SK-N-SH treated with all-trans-retinoic acid at 6 μM for 48 hours (cell line): Measurements from ENCODE around the gene RFPL2.

Experiments used
- ATAC-seq: fragments of 200-7000 bp; cut with Tn5 transposase; 3 replicates; pipeline ENCODE4 v1.9.1; 2020; ENCODE audit warnings: mild to moderate bottlenecking, moderate library complexity
- ARNTL ChIP-seq: fragments of 450-650 bp; formaldehyde crosslinking; IDR thresholded peaks from 2 replicates; pipeline ENCODE4 v1.5.0; 2020; ENCODE audit warnings: low read depth, mild to moderate bottlenecking, moderate library complexity, borderline replicate concordance
- BACH2 ChIP-seq: fragments of 250-450 bp; sonication (Bioruptor Pico); IDR thresholded peaks from 2 replicates; pipeline ENCODE4 v1.9.0; 2021; ENCODE audit warnings: mild to moderate bottlenecking, borderline replicate concordance
- CSDC2 ChIP-seq: fragments of 250-450 bp; sonication (Bioruptor Pico); IDR thresholded peaks from 2 replicates; pipeline ENCODE4 v1.5.0; 2020; ENCODE audit warnings: mild to moderate bottlenecking, moderate library complexity
- ESRRG ChIP-seq: fragments of 250-450 bp; sonication (Bioruptor Pico); IDR thresholded peaks from 2 replicates; pipeline ENCODE4 v1.6.1; 2021; ENCODE audit warnings: mild to moderate bottlenecking
- GLIS3 ChIP-seq: fragments of 250-450 bp; sonication (Bioruptor Pico); IDR thresholded peaks from 2 replicates; pipeline ENCODE4 v1.5.0; 2020; ENCODE audit warnings: mild to moderate bottlenecking, moderate library complexity
- ISL1 ChIP-seq: fragments of 250-450 bp; sonication (Bioruptor Pico); IDR thresholded peaks from 2 replicates; pipeline ENCODE4 v2.1.2; 2022; ENCODE audit warnings: mild to moderate bottlenecking, moderate library complexity
- OSR1 ChIP-seq: fragments of 250-450 bp; sonication (Bioruptor Pico); IDR thresholded peaks from 2 replicates; pipeline ENCODE4 v1.8.0; 2022; ENCODE audit warnings: moderate library complexity, mild to moderate bottlenecking, inconsistent platforms
- PPARA ChIP-seq: fragments of 250-450 bp; sonication (Bioruptor Pico); IDR thresholded peaks from 2 replicates; pipeline ENCODE4 v1.5.0; 2020; ENCODE audit warnings: mild to moderate bottlenecking, borderline replicate concordance
- TCF4 ChIP-seq: fragments of 250-450 bp; sonication (Bioruptor Pico); IDR thresholded peaks from 2 replicates; pipeline ENCODE4 v1.8.0; 2021; ENCODE audit warnings: mild to moderate bottlenecking, moderate library complexity, borderline replicate concordance
- TOX ChIP-seq: fragments of 250-450 bp; sonication (Bioruptor Pico); IDR thresholded peaks from 2 replicates; pipeline ENCODE4 v1.8.0; 2021; ENCODE audit warnings: mild to moderate bottlenecking, moderate library complexity, borderline replicate concordance
- ZC3H10 ChIP-seq: fragments of 250-450 bp; sonication (Bioruptor Pico); IDR thresholded peaks from 2 replicates; pipeline ENCODE4 v1.5.1; 2021; ENCODE audit warnings: mild to moderate bottlenecking, moderate library complexity
- ZFP3 ChIP-seq: fragments of 250-450 bp; sonication (Bioruptor Pico); IDR thresholded peaks from 2 replicates; pipeline ENCODE4 v1.5.0; 2020; ENCODE audit warnings: mild to moderate bottlenecking, moderate library complexity
- ZFP30 ChIP-seq: fragments of 450-650 bp; formaldehyde crosslinking; IDR thresholded peaks from 2 replicates; pipeline ENCODE4 v1.5.0; 2022; ENCODE audit warnings: mild to moderate bottlenecking, moderate library complexity
- ZNF565 ChIP-seq: fragments of 450-650 bp; formaldehyde crosslinking; conservative IDR thresholded peaks from 2 replicates; pipeline ENCODE4 v1.5.0; 2020; ENCODE audit warnings: low read depth, mild to moderate bottlenecking, moderate library complexity
- ZNF8 ChIP-seq: fragments of 450-650 bp; formaldehyde crosslinking; IDR thresholded peaks from 2 replicates; pipeline ENCODE4 v1.5.0; 2020; ENCODE audit warnings: mild to moderate bottlenecking, moderate library complexity
- TF ChIP-seq, protein P1 (sequence below): fragments of 250-450 bp; sonication (Bioruptor Pico); IDR thresholded peaks from 2 replicates; pipeline ENCODE4 v1.8.0; 2021; ENCODE audit warnings: low read depth, mild to moderate bottlenecking, moderate library complexity, borderline replicate concordance
- TF ChIP-seq, protein P2 (sequence below): fragments of 250-450 bp; sonication (Bioruptor Pico); IDR thresholded peaks from 2 replicates; pipeline ENCODE4 v1.5.0; 2020; ENCODE audit warnings: mild to moderate bottlenecking, moderate library complexity
- TF ChIP-seq, protein P3 (sequence below): fragments of 250-450 bp; sonication (Bioruptor Pico); IDR thresholded peaks from 2 replicates; pipeline ENCODE4 v1.5.1; 2021; ENCODE audit warnings: mild to moderate bottlenecking, moderate library complexity
- TF ChIP-seq, protein P4 (sequence below): fragments of 250-450 bp; sonication (Bioruptor Pico); IDR thresholded peaks from 2 replicates; pipeline ENCODE4 v1.5.1; 2020; ENCODE audit warnings: low read depth, mild to moderate bottlenecking, moderate library complexity

Gene RFPL2

DNA sequence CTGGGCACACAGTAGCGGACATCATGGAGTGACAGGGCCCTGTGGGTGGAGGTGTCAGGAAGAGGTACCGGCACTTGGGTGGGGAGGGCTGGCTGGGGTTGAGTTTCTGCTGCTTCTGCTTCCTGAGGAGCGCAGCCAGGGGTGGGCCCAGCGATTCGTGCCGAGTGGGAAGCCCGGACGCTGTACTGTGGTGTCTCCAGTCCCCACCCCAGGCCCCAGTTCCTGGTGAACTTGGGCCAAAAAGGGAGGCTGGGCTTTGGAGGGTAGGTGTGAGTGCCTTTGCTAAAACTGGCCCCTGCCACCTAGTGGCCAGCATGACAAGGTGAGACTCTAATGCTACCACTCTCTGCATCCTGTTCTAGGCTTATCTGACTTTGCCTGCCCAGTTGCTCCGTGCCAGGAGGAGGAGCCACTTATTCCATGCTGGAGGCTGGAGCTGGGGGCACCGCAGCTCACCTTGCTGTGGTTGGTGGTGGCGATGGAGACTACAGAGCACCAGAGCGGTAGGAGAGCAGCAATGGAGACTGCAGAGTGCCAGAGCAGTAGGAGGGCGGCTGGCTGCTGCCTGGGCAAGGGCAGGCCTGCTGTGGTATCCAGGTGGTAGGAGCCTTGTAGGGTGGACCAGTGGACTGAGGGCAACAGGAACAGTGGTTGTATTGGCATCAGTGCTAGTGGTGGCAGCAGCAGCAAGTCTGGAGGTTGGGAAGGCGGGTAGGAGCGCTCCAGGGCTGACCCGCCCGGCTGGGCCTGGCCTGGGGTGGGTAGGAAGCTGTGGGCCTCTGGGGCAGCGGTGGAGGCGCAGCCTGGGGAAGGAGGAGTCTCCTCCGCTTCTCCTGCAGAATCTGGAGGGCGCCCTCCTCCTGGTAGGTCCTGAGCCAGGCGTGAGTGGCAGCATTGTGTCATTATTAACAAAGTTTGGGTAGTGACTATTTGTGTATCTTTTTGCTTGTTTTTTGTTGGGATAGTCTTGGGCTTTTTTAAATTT is 2.2 kb upstream of the RFPL2 start:
- ATAC-seq, result no peak

DNA sequence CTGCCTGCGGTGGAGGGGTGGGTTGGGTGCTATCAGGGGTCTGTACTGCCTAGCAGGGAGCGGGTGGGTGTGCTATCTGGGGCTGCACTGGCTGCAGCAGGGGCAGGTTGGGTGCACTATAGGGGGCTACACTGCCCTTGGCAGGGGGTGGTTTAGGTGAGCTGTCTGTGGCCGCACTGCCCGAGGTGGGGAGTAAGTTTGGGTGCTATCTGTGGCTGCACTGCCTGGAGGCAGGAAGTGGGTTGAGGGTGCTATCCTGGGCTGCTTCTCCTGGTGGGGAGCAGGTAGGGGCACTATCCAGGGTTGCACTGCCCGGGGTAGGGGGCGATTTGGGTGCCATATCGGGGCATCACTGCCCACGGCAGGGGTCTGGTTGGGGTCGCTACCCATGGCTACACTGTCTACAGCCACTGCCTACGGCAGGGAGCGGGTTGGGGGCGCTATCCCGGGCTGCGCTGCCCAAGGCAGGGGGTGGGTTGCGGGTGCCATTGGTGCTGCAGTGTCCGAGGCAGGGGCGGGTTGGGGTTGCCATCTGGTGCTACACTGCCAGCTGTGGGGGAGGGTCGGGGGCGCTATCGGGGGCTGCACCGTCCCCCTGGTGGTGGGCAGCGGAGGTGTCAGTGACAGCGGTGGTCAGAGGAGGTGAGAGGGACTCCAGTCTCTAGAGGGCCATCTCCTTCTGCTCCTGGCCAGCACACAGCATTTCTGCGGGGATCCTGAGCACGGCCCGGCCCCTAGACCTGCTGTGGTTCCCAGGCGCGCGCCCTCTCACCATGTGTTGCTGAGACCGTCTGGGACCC is 1.3 kb upstream of the RFPL2 start:
- no peak for ATAC-seq
- no peak for TF ChIP-seq ZNF565 (CRISPR knock-in tag)
- no peak for TF ChIP-seq PPARA (CRISPR knock-in tag)
- no peak for TF ChIP-seq TOX (CRISPR knock-in tag)

More for the DNA sequence above, 2.2 kb upstream of the RFPL2 start:
- no peak for TF ChIP-seq ZFP30 (CRISPR knock-in tag)
- no peak for TF ChIP-seq ZFP3
- TF ChIP-seq, protein P1, sequence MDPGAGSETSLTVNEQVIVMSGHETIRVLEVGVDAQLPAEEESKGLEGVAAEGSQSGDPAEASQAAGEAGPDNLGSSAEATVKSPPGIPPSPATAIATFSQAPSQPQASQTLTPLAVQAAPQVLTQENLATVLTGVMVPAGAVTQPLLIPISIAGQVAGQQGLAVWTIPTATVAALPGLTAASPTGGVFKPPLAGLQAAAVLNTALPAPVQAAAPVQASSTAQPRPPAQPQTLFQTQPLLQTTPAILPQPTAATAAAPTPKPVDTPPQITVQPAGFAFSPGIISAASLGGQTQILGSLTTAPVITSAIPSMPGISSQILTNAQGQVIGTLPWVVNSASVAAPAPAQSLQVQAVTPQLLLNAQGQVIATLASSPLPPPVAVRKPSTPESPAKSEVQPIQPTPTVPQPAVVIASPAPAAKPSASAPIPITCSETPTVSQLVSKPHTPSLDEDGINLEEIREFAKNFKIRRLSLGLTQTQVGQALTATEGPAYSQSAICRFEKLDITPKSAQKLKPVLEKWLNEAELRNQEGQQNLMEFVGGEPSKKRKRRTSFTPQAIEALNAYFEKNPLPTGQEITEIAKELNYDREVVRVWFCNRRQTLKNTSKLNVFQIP (CRISPR knock-in tag), result no peak
- TF ChIP-seq, protein P2, sequence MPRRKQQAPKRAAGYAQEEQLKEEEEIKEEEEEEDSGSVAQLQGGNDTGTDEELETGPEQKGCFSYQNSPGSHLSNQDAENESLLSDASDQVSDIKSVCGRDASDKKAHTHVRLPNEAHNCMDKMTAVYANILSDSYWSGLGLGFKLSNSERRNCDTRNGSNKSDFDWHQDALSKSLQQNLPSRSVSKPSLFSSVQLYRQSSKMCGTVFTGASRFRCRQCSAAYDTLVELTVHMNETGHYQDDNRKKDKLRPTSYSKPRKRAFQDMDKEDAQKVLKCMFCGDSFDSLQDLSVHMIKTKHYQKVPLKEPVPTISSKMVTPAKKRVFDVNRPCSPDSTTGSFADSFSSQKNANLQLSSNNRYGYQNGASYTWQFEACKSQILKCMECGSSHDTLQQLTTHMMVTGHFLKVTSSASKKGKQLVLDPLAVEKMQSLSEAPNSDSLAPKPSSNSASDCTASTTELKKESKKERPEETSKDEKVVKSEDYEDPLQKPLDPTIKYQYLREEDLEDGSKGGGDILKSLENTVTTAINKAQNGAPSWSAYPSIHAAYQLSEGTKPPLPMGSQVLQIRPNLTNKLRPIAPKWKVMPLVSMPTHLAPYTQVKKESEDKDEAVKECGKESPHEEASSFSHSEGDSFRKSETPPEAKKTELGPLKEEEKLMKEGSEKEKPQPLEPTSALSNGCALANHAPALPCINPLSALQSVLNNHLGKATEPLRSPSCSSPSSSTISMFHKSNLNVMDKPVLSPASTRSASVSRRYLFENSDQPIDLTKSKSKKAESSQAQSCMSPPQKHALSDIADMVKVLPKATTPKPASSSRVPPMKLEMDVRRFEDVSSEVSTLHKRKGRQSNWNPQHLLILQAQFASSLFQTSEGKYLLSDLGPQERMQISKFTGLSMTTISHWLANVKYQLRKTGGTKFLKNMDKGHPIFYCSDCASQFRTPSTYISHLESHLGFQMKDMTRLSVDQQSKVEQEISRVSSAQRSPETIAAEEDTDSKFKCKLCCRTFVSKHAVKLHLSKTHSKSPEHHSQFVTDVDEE (CRISPR knock-in tag), result no peak
- no peak for TF ChIP-seq PPARA (CRISPR knock-in tag)
- no peak for TF ChIP-seq ZC3H10
- TF ChIP-seq, protein P3, sequence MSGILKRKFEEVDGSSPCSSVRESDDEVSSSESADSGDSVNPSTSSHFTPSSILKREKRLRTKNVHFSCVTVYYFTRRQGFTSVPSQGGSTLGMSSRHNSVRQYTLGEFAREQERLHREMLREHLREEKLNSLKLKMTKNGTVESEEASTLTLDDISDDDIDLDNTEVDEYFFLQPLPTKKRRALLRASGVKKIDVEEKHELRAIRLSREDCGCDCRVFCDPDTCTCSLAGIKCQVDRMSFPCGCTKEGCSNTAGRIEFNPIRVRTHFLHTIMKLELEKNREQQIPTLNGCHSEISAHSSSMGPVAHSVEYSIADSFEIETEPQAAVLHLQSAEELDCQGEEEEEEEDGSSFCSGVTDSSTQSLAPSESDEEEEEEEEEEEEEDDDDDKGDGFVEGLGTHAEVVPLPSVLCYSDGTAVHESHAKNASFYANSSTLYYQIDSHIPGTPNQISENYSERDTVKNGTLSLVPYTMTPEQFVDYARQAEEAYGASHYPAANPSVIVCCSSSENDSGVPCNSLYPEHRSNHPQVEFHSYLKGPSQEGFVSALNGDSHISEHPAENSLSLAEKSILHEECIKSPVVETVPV (CRISPR knock-in tag), result no peak
- no peak for TF ChIP-seq BACH2 (CRISPR knock-in tag)
- TF ChIP-seq, protein P4, sequence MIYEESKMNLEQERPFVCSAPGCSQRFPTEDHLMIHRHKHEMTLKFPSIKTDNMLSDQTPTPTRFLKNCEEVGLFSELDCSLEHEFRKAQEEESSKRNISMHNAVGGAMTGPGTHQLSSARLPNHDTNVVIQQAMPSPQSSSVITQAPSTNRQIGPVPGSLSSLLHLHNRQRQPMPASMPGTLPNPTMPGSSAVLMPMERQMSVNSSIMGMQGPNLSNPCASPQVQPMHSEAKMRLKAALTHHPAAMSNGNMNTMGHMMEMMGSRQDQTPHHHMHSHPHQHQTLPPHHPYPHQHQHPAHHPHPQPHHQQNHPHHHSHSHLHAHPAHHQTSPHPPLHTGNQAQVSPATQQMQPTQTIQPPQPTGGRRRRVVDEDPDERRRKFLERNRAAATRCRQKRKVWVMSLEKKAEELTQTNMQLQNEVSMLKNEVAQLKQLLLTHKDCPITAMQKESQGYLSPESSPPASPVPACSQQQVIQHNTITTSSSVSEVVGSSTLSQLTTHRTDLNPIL (CRISPR knock-in tag), result no peak
- TF ChIP-seq ZNF8 (CRISPR knock-in tag), result no peak
- TF ChIP-seq TCF4 (CRISPR knock-in tag), result no peak
- no peak for TF ChIP-seq OSR1 (CRISPR knock-in tag)
- no peak for TF ChIP-seq TOX (CRISPR knock-in tag)
- no peak for TF ChIP-seq GLIS3
- TF ChIP-seq CSDC2 (CRISPR knock-in tag), result no peak
- TF ChIP-seq ESRRG (CRISPR knock-in tag), result no peak
- TF ChIP-seq ARNTL (CRISPR knock-in tag), result no peak

DNA sequence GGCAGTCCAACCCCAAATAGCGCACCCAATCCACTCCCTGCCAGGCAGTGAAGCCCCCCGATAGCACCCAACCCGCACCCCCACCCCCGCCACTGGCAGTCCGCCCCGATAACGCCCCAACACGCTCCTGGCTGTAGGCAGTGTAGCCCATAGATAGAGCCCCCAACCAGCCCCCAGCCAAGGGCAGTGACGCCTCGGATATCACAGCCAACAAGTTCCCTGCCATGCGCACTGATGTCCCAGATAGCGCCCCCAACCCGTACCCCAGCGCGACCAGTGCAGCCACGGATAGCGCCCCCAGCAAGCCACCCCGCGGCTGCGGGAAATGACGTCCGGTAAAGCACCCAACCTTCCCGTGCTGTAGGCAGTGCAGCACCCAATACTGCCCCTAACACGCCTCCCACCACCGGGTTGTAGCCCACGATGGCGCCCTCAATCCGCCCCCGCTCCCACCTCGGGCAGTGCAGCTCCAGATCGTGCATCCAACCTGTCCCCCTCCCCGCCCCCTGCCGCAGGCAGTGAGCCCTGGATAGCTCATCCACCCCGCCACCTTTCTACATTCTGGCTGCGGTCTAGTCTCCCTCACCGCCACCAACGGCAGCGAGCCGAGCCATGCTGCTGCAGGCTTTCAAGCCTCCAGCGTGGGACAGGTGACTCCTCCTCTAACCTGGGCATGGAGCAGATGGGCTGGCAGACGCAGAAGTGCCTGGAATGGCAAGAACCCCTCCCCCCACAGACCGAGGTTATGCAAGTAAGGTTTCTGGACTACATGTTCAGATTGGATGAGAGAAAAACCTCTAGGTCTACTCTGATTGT is 625 bp downstream of the RFPL2 start:
- TF ChIP-seq, protein P2 (CRISPR knock-in tag), result no peak
- TF ChIP-seq ZFP30 (CRISPR knock-in tag) (no peak), PPARA (CRISPR knock-in tag) (no peak), ISL1 (no peak)
- ATAC-seq, result peak; percentile 29
